ENCODE results near the gene COPG1. TPM values are rescaled to one million over a fixed set of nuclear protein-coding genes. Genes with fewer than 3 reads are reported as not detected.
A peak's percentile ranks its signal among the peaks of the same experiment; 100 is the strongest.

COPG1 gene
- total and polyA plus RNA-seq, 4 donors, result 49.8 to 177 (median 87.0) TPM

DNA sequence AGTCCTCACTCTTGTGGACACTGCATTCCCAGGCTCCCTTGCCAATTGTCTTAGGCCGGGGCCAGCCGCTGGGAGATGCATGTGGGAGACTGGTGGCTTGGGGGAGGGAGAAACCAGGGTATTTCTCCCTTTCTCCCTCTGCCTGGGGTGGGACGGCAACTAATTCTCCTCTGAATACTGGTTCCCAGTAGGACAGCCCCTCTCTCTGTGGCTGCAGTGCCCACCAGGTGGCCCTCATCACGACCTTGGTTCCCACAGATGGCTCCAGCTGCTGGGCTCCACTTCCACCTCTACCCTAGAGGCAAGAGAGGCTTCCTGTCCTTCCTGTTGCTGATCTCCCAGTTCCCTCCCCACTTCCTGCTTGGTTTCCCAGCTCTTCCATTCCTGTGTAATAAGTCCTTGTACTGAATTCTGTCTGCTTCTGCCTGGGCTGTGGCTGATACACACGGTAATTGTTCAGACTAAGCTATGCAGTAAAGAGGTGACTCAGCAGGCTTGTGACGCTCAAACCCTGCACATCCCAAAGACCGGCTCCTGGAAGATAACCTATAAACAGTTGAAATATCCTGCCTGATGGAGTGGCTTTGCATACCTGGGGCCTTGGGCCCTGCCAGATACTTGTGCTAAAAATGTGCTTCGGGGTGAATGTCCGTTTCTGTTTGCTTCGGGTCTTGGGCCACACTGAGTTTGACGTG lies 20.4 kb upstream of the COPG1 start:
- Histone ChIP-seq H3K9me3 (ENCODE audit: control insufficient read depth in 4 of 4, low read length in 3 of 4) (no peaks in the 10 kb centered on the region), H3K4me1 (ENCODE audit: control insufficient read depth in 4 of 4, insufficient read depth in 4 of 4, low read length in 3 of 4) (peaks cover 3 to 31% (median 24%) of the 10 kb centered on the region in 4 donors), H3K9ac (ENCODE audit: low read depth in 1 of 2, low read length in 2 of 2) (no peak overlapping the region), H3K4me3 (ENCODE audit: low read depth in 1 of 3, low read length in 3 of 3) (no peak overlapping the region), H3K36me3 (ENCODE audit: control insufficient read depth in 4 of 4, insufficient read depth in 3 of 4, low read depth in 1 of 4, low read length in 3 of 4) (no peaks in the 10 kb centered on the region), H3K27me3 (ENCODE audit: control insufficient read depth in 4 of 4, insufficient read depth in 4 of 4, low read length in 3 of 4) (no peaks in the 10 kb centered on the region), H3K27ac (ENCODE audit: low read depth in 1 of 2, low read length in 2 of 2) (peak overlapping the region; percentile 43 to 76)
- no peak for TF ChIP-seq FOXA2 (IDR thresholded peaks at IDR 0.05)
- TF ChIP-seq RXRA (IDR thresholded peaks at IDR 0.05), result no peak
- no peak for TF ChIP-seq TAF1 (conservative IDR thresholded peaks at IDR 0.05)
- TF ChIP-seq FOXA1 (IDR thresholded peaks at IDR 0.05), result no peak
- TF ChIP-seq, protein P1, sequence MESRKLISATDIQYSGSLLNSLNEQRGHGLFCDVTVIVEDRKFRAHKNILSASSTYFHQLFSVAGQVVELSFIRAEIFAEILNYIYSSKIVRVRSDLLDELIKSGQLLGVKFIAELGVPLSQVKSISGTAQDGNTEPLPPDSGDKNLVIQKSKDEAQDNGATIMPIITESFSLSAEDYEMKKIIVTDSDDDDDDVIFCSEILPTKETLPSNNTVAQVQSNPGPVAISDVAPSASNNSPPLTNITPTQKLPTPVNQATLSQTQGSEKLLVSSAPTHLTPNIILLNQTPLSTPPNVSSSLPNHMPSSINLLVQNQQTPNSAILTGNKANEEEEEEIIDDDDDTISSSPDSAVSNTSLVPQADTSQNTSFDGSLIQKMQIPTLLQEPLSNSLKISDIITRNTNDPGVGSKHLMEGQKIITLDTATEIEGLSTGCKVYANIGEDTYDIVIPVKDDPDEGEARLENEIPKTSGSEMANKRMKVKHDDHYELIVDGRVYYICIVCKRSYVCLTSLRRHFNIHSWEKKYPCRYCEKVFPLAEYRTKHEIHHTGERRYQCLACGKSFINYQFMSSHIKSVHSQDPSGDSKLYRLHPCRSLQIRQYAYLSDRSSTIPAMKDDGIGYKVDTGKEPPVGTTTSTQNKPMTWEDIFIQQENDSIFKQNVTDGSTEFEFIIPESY (IDR thresholded peaks at IDR 0.05), result no peak
- peak; percentile 40 for TF ChIP-seq NR2F2 (IDR thresholded peaks at IDR 0.05)
- no peak for TF ChIP-seq RAD21 (IDR thresholded peaks at IDR 0.05)
- peak in 1 of 2 donors; percentile 49 for TF ChIP-seq EGR1 (IDR thresholded peaks at IDR 0.05; ENCODE audit: low read depth in 2 of 2)
- no peak for TF ChIP-seq GABPA (IDR thresholded peaks at IDR 0.05 in 1 of 2, conservative IDR thresholded peaks at IDR 0.05 in 1 of 2)
- no peak for TF ChIP-seq ATF3 (IDR thresholded peaks at IDR 0.05)
- no peak for TF ChIP-seq HNF4A (conservative IDR thresholded peaks at IDR 0.05)
- TF ChIP-seq MAX (IDR thresholded peaks at IDR 0.05), result no peak
- DNase-seq (ENCODE audit: low spot score), result no peak
- WGBS, result 51% methylated on average over 11 of the region's 11 CpGs

DNA sequence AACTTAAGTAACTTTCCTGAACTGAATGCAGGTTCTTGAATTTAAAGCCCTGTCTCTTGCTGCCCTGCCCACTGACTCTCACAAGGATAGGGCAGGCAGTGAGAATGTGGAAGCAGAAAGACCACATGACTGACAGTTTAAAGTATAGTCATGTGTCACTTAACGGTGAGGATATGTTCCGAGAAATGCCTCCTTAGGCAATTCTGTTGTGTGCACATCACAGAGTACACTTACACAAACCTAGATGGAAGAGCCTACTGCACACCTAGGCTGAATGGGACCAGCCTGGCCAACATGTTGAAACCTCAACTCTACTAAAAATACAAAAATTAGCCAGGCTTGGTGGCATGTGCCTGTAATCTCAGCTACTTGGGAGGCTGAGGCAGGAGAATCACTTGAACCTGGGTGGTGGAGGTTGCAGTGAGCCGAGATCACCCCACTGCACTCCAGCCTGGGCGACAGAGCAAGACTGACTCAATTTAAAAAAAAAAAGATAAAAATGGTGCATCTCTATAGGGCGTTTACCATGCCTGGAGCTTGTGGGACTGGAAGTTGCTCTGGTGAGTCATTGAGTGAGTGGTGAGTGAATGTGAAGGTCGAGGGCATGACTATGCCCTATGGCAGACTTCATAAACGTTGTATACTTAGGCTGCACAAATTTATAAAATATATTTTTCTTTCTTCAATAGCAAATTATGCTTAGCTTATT lies 18.9 kb upstream of the COPG1 start:
- H3K4me3 ChIP-seq (ENCODE audit: low read depth in 1 of 3, low read length in 3 of 3), result no peak overlapping the region
- H3K9me3 ChIP-seq (ENCODE audit: control insufficient read depth in 4 of 4, low read length in 3 of 4), result no peaks in the 10 kb centered on the region
- H3K36me3 ChIP-seq (ENCODE audit: control insufficient read depth in 4 of 4, insufficient read depth in 3 of 4, low read depth in 1 of 4, low read length in 3 of 4), result no peaks in the 10 kb centered on the region
- DNase-seq (ENCODE audit: low spot score), result no peak
- no peaks in the 10 kb centered on the region for H3K27me3 ChIP-seq (ENCODE audit: control insufficient read depth in 4 of 4, insufficient read depth in 4 of 4, low read length in 3 of 4)
- no peak overlapping the region for H3K9ac ChIP-seq (ENCODE audit: low read depth in 1 of 2, low read length in 2 of 2)
- H3K27ac ChIP-seq (ENCODE audit: low read depth in 1 of 2, low read length in 2 of 2), result peak overlapping the region in 1 of 2 donors; percentile 49
- peaks cover 3 to 23% (median 15%) of the 10 kb centered on the region in 4 donors for H3K4me1 ChIP-seq (ENCODE audit: control insufficient read depth in 4 of 4, insufficient read depth in 4 of 4, low read length in 3 of 4)
- TF ChIP-seq REST (IDR thresholded peaks at IDR 0.05), result no peak
- TF ChIP-seq CTCF (IDR thresholded peaks at IDR 0.05; ENCODE audit: low read depth, low read length, missing input control), result no peak
- TF ChIP-seq YY1 (IDR thresholded peaks at IDR 0.05), result no peak
- TF ChIP-seq TAF1 (conservative IDR thresholded peaks at IDR 0.05), result no peak
- TF ChIP-seq ATF3 (IDR thresholded peaks at IDR 0.05), result no peak
- no peak for TF ChIP-seq HNF4A (conservative IDR thresholded peaks at IDR 0.05)
- 70% methylated on average over 7 of the region's 7 CpGs for WGBS
